Heart right ventricle (tissue), 16 donors: ENCODE results near the gene NEDD4L. TPM values are rescaled to one million over a fixed set of nuclear protein-coding genes. Genes with fewer than 3 reads are reported as not detected.

Source experiments
- ATAC-seq, 8 donors: fragments of 200-7000 bp; cut with Tn5 transposase; one replicate each; pipeline ENCODE4 v1.9.1; 2020; ENCODE audit warnings: mild to moderate bottlenecking in 8 of 8, moderate library complexity in 8 of 8, moderate number of reproducible peaks in 1 of 8
- DNase-seq, 2 donors: peaks; one replicate each; pipeline ENCODE4 v3.0.0-alpha.2; 2020
- H3K27ac ChIP-seq, 10 donors: fragments of 200-600 bp; sonication (generic) in 2 of 10; one replicate each; pipeline versions ENCODE4 v1.5.0 to v1.8.0; 2020 to 2022; ENCODE audit warnings: mild to moderate bottlenecking in 3 of 10
- H3K27me3 ChIP-seq, 7 donors: fragments of 200-600 bp; one replicate each; pipeline ENCODE4 v1.8.0; 2021 to 2022; ENCODE audit warnings: mild to moderate bottlenecking in 2 of 7
- H3K36me3 ChIP-seq, 9 donors: fragments of 200-600 bp; sonication (generic) in 1 of 9; one replicate each; pipeline versions ENCODE4 v1.5.0 to v1.8.0; 2020 to 2022; ENCODE audit warnings: mild to moderate bottlenecking in 2 of 9
- H3K4me1 ChIP-seq, 9 donors: fragments of 200-600 bp; sonication (generic) in 1 of 9; one replicate each; pipeline versions ENCODE4 v1.5.0 to v1.8.0; 2020 to 2022; ENCODE audit warnings: mild to moderate bottlenecking in 4 of 9
- H3K4me3 ChIP-seq, 10 donors: fragments of 200-600 bp; sonication (generic) in 2 of 10; one replicate each; pipeline versions ENCODE4 v1.5.0 to v1.8.0; 2020 to 2022; ENCODE audit warnings: mild to moderate bottlenecking in 7 of 10, moderate library complexity in 2 of 10
- H3K9me3 ChIP-seq, 11 donors: fragments of 200-600 bp in 10 of 11; sonication (generic) in 2 of 11; one replicate each; pipeline versions ENCODE4 v1.5.0 to v1.8.0; 2013 to 2022; ENCODE audit warnings: mild to moderate bottlenecking in 2 of 11, control low read depth in 1 of 11, moderate library complexity in 1 of 11
- WGBS, 2 donors: extraction: QIAGEN DNeasy Blood & Tissue Kit; methylation state at CpG; one replicate each; pipeline ENCODE4 v1.1.7; 2013; ENCODE audit warnings: inconsistent platforms in 1 of 2; 5-methylcytosine and 5-hydroxymethylcytosine counted together
- intact Hi-C, 10 donors: fragments of 100-400 bp; cut with DNase I; formaldehyde crosslinking; loops; one replicate each; pipeline versions ENCODE4 v1.11.1 to v1.14.2; 2022
- polyA plus RNA-seq, 2 donors: library from polyadenylated mRNA; stranded (reverse); fragments of 200-250 nt; gene quantifications; one replicate each; pipeline ENCODE4 v1.2.3, GENCODE V29; 2013
- total RNA-seq, 10 donors: library from RNA; stranded (reverse); fragmentation: NEBNext Ultra II Directional in 3 of 10; extraction: Animal tissue kit (Norgen Biotek cat#: 25700) in 3 of 10; gene quantifications; one replicate each; pipeline versions ENCODE4 v1.2.1 to v1.2.4, GENCODE V29; 2021 to 2023
- TF ChIP-seq, protein P1 (sequence below), 9 donors: fragments of 200-600 bp; sonication (generic) in 2 of 9; IDR thresholded peaks; one replicate each; pipeline versions ENCODE4 v1.5.0 to v1.8.0; 2021 to 2022; ENCODE audit warnings: antibody characterized with exemption in 9 of 9, mild to moderate bottlenecking in 5 of 9, moderate library complexity in 1 of 9
- donor health status: Arrhythmogenic right ventricular cardiomyopathy.
- donor health status: ischemic (EF 13 %, LVEDD 7.1; RV severe dilation, severe dysfunction).
- donor health status: healthy with polysubstance abuse.
- donor health status: DM: no; HTN: yes; CAD: no.
- donor health status: DM: no; HTN: no; CAD: no.
- donor health status: ischemic (EF 25% LVEDD 6.9; RV normal size, moderate dysfunction).
- donor health status: ischemic (EF 25% LVEDD 5.7; RV mildly dilated, moderate dysfunction).
- donor health status: healthy.
- donor health status: DM: yes; HTN: yes; CAD: no.
- donor health status: Ischemic cardiomyopathy.
- donor health status: ischemic (EF 35%, LVEDD 5.7; RV mildly dilated, moderate dysfunction).
- donor health status: nonischemic (EF 11% LVEDD 7.7; RV severe dilation, severe dysfunction).
- donor health status: DM: yes; HTN: yes; CAD: no.
- donor health status: PGD.
- donor health status: ischemic (EF 29% LVEDD 5.4; RV normal size, mild dysfunction).
- donor health status: nonischemic (EF 23%, LVEDD 6.1; RV moderate dilation, normal function).

The NEDD4L gene
- total and polyA plus RNA-seq, 12 donors, result 9.6 to 67.1 (median 49.4) TPM

DNA sequence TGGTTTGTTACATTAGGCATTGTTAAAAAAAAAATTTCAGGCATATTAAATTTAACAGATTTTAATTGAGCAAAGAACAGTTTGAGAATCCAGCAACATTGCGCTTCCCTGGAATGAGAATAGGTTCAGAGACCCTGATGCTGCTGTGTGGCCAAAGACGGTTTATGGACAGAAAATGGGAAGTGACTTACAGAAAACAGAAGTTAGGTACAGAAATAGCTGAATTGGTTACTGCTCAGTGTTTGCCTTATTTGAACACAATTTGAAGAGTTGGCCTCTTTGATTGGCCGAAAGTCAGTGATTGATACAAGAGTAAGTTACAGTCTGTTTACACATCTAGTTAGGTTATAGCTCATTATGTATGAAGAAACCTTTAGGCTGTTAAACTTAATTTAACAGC, 6.0 kb upstream of the NEDD4L start:
- ATAC-seq (no peak), DNase-seq (no peak)
- H3K9me3 ChIP-seq, result no peaks in the 10 kb centered on the region
- H3K4me1 ChIP-seq, result peaks cover 0 to 14% (median 3%) of the 10 kb centered on the region in 9 donors
- H3K4me3 ChIP-seq, result no peak overlapping the region
- no peaks in the 10 kb centered on the region for H3K36me3 ChIP-seq
- intact Hi-C loops, result loop anchor here in 1 of 10 donors (10.0 kb wide), 1 partner anchor 403 kb away; no protein-coding TSS in a partner anchor
- TF ChIP-seq, protein P1, sequence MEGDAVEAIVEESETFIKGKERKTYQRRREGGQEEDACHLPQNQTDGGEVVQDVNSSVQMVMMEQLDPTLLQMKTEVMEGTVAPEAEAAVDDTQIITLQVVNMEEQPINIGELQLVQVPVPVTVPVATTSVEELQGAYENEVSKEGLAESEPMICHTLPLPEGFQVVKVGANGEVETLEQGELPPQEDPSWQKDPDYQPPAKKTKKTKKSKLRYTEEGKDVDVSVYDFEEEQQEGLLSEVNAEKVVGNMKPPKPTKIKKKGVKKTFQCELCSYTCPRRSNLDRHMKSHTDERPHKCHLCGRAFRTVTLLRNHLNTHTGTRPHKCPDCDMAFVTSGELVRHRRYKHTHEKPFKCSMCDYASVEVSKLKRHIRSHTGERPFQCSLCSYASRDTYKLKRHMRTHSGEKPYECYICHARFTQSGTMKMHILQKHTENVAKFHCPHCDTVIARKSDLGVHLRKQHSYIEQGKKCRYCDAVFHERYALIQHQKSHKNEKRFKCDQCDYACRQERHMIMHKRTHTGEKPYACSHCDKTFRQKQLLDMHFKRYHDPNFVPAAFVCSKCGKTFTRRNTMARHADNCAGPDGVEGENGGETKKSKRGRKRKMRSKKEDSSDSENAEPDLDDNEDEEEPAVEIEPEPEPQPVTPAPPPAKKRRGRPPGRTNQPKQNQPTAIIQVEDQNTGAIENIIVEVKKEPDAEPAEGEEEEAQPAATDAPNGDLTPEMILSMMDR (IDR thresholded peaks at IDR 0.05), result no peak
- no peak overlapping the region for H3K27ac ChIP-seq
- 90 to 97% methylated on average over 3 of the region's 3 CpGs for WGBS, 2 donors
- H3K27me3 ChIP-seq, result peaks cover 0 to 22% (median 10%) of the 10 kb centered on the region in 7 donors

DNA sequence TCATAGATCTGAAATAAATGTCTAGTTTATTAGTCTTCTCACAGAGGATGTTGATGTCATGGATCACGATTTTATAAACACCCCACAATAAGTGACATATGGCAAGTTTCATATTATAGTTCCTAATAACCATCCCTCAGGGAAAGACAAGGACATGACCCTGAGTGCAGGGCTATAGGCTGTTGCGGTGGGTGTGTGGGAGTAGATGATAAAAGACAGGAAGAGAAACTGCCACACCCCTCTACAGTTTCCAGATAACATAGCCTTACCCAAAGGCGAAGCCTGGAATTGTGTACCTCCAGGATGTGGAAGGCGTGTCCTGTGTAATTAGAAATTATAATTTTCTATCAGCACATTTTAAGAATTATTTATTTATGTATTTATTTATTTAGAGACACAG, 2.4 kb upstream of the NEDD4L start:
- Histone ChIP-seq H3K9me3 (no peaks in the 10 kb centered on the region), H3K4me1 (peaks cover 4 to 30% (median 17%) of the 10 kb centered on the region in 9 donors), H3K27me3 (peaks cover 0 to 27% (median 0%) of the 10 kb centered on the region in 7 donors), H3K4me3 (no peak overlapping the region), H3K36me3 (no peaks in the 10 kb centered on the region), H3K27ac (no peak overlapping the region)
- DNase-seq (no peak), ATAC-seq (no peak)
- TF ChIP-seq, protein P1 (IDR thresholded peaks at IDR 0.05), result no peak
- intact Hi-C loops, result loop anchor here in 7 of 10 donors (2.0 to 10.0 kb wide), 10 partner anchors 81 to 417 kb away; partner anchors contain the start of gene NARS1 (in 1 of the 7)
- WGBS, 2 donors, result 42 to 50% methylated on average over 4 of the region's 4 CpGs

DNA sequence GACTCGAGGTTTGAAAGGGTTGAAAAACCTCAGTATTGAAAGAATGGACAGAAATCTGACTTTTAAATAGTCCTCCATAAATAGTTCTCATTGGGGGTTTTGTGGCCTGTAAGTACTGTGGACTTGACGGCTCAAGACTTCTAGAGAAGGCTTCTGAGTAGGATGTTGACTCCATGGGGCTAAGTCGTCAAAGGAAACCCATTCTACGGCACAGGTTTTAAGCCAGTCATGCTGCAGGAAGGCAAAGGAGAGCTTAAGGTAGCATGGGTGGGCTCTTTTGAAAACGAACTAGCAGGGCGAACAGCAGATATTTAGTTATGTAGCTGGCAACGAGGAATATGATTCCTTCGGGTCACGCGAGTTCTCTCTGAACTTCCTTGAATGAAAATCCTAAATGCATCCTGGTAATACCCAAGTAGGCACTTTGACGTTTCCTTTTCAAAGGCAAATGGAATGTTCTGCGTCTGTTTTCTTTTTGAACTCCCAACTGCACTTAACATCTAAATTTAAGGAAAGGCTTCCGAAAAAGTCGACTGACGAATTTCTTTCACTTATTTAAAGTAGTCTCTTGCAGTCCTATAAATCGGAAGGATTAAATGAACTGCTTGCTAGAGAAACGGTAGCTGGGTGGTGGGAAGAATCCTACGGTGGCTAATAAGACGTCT, 1.1 kb upstream of the NEDD4L start:
- no peak for ATAC-seq
- H3K27ac ChIP-seq, result no peak overlapping the region
- 7 to 8% methylated on average over 19 of the region's 19 CpGs for WGBS, 2 donors
- H3K4me3 ChIP-seq, result peak overlapping the region in 9 of 10 donors; percentile 71 to 92 (median 86)
- H3K36me3 ChIP-seq, result no peaks in the 10 kb centered on the region
- TF ChIP-seq, protein P1 (IDR thresholded peaks at IDR 0.05), result no peak
- DNase-seq, result no peak
- no peaks in the 10 kb centered on the region for H3K9me3 ChIP-seq
- peaks cover 4 to 30% (median 17%) of the 10 kb centered on the region in 9 donors for H3K4me1 ChIP-seq
- intact Hi-C loops, result loop anchor here in 7 of 10 donors (1.0 to 10.0 kb wide), 11 partner anchors 79 to 418 kb away; partner anchors contain the start of gene NARS1 (in 1 of the 7)
- peaks cover 0 to 27% (median 0%) of the 10 kb centered on the region in 7 donors for H3K27me3 ChIP-seq

DNA sequence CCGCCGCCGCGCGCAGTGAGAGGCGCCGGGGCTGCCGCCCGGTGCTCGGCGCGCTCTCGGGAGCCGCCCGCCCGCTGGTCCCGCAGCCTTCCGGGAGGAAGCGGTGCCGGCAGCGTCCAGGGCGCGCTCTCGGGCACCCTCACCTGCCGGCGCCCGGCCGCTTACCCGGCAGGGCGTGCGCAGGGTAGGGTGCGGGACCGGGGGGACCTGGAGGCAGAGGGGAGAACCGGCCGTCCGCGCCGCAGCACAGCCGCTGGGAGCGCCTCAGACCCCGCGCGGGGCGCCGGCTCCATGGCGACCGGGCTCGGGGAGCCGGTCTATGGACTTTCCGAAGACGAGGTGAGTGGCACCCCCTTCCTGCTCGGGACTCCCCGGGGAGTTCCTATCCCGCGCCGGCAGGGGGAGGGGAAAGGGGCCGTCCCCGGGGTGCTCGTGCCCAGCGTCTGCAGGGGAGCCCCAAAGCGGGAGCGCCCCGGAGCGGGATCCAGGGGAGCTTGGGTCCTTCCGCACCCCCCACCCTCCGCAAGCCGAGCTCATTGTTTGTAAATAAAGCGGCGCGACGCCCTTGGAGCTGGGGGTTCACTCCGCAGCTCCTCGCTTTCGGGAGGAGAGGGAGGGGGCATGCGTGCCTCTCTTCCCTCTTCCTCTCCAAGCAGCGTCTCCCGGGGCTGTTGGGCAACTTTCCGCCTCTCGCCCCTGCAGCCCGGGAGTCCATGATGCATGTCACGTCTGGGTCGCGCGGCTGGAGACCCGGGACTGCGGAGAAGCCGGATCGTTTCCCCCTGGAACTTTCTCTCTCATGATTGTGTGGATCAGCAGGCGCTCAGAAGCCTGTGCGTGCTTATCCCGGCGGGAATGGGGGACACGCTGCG, 580 bp downstream of the NEDD4L start:
- TF ChIP-seq, protein P1 (IDR thresholded peaks at IDR 0.05), result peak in 1 of 9 donors; percentile 12
- WGBS, 2 donors, result 0% methylated on average over 91 to 94 of the region's 94 CpGs

More for the DNA sequence above, 580 bp downstream of the NEDD4L start:
- intact Hi-C loops, result loop anchor here in 9 of 10 donors (2.0 to 10.0 kb wide), 11 partner anchors 73 to 420 kb away; partner anchors contain the start of gene NARS1 (in 1 of the 9)
- Histone ChIP-seq H3K4me3 (peak overlapping the region; percentile 71 to 92 (median 86)), H3K9me3 (no peaks in the 10 kb centered on the region), H3K36me3 (no peaks in the 10 kb centered on the region), H3K4me1 (peaks cover 4 to 30% (median 17%) of the 10 kb centered on the region in 9 donors), H3K27me3 (peaks cover 0 to 27% (median 0%) of the 10 kb centered on the region in 7 donors), H3K27ac (peak overlapping the region in 9 of 10 donors; percentile 10 to 88 (median 66))
- DNase-seq, result peak; percentile 5 to 45
- ATAC-seq, result peak; percentile 10 to 53 (median 30)
